Rectal smooth muscle tissue (tissue), 1 donor: ENCODE measurements around the gene NAALADL2.

ENCODE experiments used
- H3K27ac ChIP-seq: one replicate; pipeline ENCODE4 v1.7.0; 2013; ENCODE audit warnings: low read depth, low read length, inconsistent platforms
- H3K27me3 ChIP-seq: one replicate; pipeline ENCODE4 v1.7.0; 2013; ENCODE audit warnings: low read length; ENCODE audit not compliant: control insufficient read depth, insufficient read depth
- H3K36me3 ChIP-seq: one replicate; pipeline ENCODE4 v1.7.0; 2013; ENCODE audit warnings: low read length; ENCODE audit not compliant: control insufficient read depth, insufficient read depth
- H3K4me1 ChIP-seq: one replicate; pipeline ENCODE4 v1.7.0; 2013; ENCODE audit warnings: low read length; ENCODE audit not compliant: control insufficient read depth, insufficient read depth
- H3K4me3 ChIP-seq: one replicate; pipeline ENCODE4 v1.7.0; 2013; ENCODE audit warnings: low read length
- H3K9ac ChIP-seq: one replicate; pipeline ENCODE4 v1.7.0; 2013; ENCODE audit warnings: low read length

The NAALADL2 gene

GRCh38 chr3:175179055-175179454, 319.9 kb downstream of the NAALADL2 start:
- no peak overlapping the region for H3K9ac ChIP-seq
- no peaks in the 10 kb centered on the region for H3K36me3 ChIP-seq
- no peaks in the 10 kb centered on the region for H3K4me1 ChIP-seq
- H3K27ac ChIP-seq, result no peak overlapping the region
- no peak overlapping the region for H3K4me3 ChIP-seq
- H3K27me3 ChIP-seq, result no peaks in the 10 kb centered on the region

- Histone ChIP-seq H3K4me3 (no peak overlapping the region), H3K27me3 (no peaks in the 10 kb centered on the region), H3K27ac (no peak overlapping the region), H3K4me1 (no peaks in the 10 kb centered on the region), H3K36me3 (no peaks in the 10 kb centered on the region), H3K9ac (no peak overlapping the region)
These were observed 325.3 kb downstream of the NAALADL2 start for GRCh38 chr3:175184392-175184791.

- no peaks in the 10 kb centered on the region for H3K4me1 ChIP-seq
- H3K4me3 ChIP-seq, result no peak overlapping the region
- H3K9ac ChIP-seq, result no peak overlapping the region
These were observed 326.8 kb downstream of the NAALADL2 start for GRCh38 chr3:175185903-175186302.

DNA sequence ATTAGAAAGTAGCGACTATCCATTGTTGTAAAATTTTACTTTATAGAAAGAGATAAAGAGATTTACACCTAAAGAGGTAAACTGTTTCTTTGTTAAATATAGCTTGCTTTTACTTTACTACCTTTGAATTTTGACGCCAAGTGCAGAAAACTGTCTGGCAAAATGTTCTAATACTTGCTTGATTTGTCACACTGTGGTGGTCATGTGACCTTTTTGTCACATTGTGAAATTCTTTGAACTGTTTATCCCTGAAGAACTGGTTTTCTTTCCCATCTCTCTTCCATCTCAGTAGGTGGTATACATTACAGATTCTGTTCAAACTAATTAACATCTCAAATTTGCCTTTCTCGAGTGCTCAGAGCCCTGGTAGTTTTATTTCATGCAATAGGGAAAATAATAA, 327.4 kb downstream of the NAALADL2 start:
- no peak overlapping the region for H3K27ac ChIP-seq
- H3K27me3 ChIP-seq, result no peaks in the 10 kb centered on the region
- H3K36me3 ChIP-seq, result no peaks in the 10 kb centered on the region
- H3K9ac ChIP-seq, result no peak overlapping the region
- H3K4me1 ChIP-seq, result no peaks in the 10 kb centered on the region
- H3K4me3 ChIP-seq, result no peak overlapping the region

More at GRCh38 chr3:175185903-175186302, 326.8 kb downstream of the NAALADL2 start:
- Histone ChIP-seq H3K27me3 (no peaks in the 10 kb centered on the region), H3K27ac (no peak overlapping the region), H3K36me3 (no peaks in the 10 kb centered on the region)

DNA sequence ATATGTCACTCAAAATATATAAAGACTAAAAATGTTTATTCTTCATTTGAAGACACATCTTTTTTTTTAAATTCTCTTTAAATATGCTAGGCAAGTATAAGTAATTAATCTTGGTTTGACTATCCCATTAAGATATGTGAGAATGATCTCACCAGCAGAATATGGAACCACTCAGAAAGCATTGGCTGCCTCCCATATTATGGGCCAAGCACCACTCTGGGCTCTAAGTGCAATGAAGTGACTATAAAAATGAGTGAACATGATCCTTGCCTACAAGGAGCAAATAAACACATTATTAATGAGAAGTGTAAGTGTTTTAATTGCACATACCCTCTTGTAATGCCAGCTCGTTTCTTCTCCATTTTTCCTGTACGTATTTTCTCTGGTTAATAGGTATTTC, 328.5 kb downstream of the NAALADL2 start:
- no peaks in the 10 kb centered on the region for H3K27me3 ChIP-seq
- no peak overlapping the region for H3K9ac ChIP-seq
- H3K27ac ChIP-seq, result no peak overlapping the region
- no peaks in the 10 kb centered on the region for H3K36me3 ChIP-seq
- no peak overlapping the region for H3K4me3 ChIP-seq
- H3K4me1 ChIP-seq, result no peaks in the 10 kb centered on the region

DNA sequence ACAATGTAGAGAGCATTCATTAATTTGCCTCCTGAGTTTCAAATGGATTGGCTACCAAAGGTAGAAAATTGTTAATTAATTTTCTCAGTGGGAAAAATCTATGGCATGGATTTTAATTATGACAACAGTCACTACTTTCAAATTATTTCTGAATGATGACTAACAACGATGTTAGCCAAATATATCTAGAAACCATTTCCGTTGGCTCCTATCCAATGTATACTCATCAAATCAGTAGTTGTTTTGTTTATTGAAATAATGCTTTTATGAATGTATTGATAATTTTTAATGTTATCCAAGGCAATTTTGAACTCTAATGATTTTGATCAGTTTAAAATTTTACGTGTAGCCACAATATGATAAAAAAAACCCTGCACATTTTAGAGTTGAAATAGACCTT, 333.4 kb downstream of the NAALADL2 start:
- Histone ChIP-seq H3K36me3 (no peaks in the 10 kb centered on the region), H3K4me3 (no peak overlapping the region), H3K27me3 (no peaks in the 10 kb centered on the region), H3K9ac (no peak overlapping the region), H3K27ac (no peak overlapping the region), H3K4me1 (no peaks in the 10 kb centered on the region)

DNA sequence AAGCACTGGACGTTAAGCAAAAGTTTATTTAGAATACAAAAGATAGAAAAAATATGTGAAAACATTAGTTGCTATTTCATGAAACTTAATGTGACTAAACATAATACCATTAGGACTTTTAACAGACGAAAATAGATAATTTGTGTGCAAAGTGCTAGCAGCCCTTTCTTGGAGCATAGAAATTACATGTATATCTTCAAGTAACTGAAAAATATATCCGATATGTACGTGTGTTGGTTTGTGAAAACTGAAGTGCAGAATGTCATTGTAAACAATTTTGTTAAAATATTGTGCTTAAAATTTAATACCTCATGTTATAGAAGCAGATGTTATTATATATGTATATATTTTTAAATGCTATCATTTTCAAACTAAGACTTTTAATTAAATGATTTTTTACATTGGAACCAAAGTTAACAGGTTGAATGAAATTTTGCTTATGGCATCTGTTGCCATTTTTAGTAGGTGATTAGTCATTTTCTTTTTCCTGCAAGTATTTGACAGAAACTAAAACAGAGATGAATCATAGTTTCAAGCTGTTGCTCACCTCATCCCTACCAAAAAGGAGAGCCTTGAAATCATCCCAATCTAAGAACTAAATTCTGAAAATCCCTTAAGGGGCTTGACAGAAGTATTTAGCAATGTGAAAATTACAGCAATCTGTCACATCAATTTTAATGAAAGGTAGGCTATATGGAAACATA, 334.8 kb downstream of the NAALADL2 start:
- no peaks in the 10 kb centered on the region for H3K4me1 ChIP-seq
- no peak overlapping the region for H3K9ac ChIP-seq
- H3K27ac ChIP-seq, result no peak overlapping the region
- no peaks in the 10 kb centered on the region for H3K36me3 ChIP-seq
- no peaks in the 10 kb centered on the region for H3K27me3 ChIP-seq
- H3K4me3 ChIP-seq, result no peak overlapping the region

DNA sequence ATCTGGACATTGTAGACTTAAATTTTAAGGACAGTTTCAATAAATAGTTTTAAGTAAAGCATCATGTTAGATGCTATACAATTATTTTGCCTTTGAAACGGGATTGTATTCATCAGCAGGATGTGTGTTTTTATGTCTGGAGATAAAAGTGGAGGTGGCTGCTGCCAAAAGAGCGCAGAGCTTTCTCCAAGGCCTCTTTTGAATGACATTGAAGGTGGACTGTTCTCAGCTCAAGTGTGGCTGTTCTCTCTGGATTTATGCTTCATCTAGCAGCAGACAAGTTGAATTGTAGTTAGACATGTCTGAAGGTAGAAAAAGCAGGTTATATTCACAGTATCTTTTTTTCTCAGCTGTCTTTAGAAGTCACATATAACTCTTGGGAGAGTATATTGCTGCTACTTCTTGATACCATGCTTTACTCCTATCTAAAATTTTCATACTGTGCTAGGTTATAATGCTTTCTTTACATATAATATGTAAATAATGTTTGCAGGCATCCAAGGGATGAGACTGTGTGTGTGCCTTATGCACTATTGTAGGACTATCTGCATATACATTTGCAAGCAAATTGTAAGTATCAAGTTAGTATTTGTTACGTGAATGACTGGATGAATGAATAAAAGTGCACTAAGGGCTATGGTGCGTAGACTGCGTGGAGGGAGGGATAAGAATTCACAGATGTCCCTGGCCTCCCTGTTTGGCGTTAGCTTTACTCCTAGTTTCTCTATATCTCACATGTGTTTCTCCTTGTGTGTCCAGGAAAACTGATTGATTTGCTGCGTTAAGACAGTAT, 340.1 kb downstream of the NAALADL2 start:
- Histone ChIP-seq H3K27ac (no peak overlapping the region), H3K36me3 (no peaks in the 10 kb centered on the region), H3K4me3 (no peak overlapping the region), H3K27me3 (no peaks in the 10 kb centered on the region), H3K4me1 (no peaks in the 10 kb centered on the region), H3K9ac (no peak overlapping the region)

DNA sequence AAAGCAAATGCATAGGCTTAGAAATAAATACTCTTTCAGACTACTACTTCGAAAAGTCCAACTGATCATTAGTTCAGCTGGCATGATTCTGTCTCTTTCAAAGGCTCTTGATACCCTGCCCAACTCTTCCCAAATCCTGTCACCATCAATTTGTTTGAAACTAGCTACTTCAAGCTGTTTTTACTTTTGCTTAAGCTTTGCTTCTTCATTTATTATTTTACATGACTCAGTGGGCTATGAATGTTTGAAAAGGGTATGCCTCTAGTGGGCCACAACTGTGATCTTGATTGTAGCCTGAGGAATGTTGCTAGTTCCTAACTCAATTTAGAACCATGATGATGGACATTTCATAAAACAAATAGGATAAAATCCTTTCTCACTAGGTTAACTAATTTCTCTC, 340.8 kb downstream of the NAALADL2 start:
- Histone ChIP-seq H3K4me1 (no peaks in the 10 kb centered on the region), H3K27ac (no peak overlapping the region), H3K4me3 (no peak overlapping the region), H3K36me3 (no peaks in the 10 kb centered on the region), H3K27me3 (no peaks in the 10 kb centered on the region), H3K9ac (no peak overlapping the region)

DNA sequence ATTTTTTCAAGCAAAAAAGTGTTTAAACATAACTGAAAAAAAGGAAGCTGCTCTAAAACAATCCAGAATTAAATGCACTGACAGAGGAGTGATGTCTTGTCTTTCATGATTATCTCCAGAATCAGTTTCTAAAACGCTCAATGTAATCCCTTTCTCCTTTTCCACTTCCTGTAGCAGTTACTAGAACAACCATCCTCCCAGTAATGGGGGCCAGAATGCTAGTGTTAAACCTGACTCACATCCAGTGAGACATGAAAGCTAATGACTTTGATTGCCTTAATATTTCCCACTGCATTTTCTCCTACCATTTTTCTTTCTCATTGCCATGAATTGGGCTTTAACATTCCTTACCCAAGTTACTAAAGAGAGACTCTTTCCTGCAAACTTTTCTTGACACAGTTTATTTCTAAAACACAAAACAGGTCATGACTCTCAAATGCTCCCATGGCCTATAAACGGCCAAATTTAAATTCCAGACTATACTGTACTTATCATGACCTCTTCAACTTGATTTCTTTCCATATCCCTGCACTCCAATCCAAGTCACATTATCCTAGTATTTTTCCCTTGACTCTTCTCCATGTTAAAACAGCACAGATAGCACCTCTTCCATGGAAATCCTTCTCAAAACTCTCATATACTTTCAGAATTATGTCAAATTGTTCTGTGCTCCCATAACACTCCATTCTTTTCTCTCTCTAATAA, 341.4 kb downstream of the NAALADL2 start:
- no peaks in the 10 kb centered on the region for H3K4me1 ChIP-seq
- H3K36me3 ChIP-seq, result no peaks in the 10 kb centered on the region
- no peak overlapping the region for H3K27ac ChIP-seq
- H3K4me3 ChIP-seq, result no peak overlapping the region
- no peak overlapping the region for H3K9ac ChIP-seq
- H3K27me3 ChIP-seq, result no peaks in the 10 kb centered on the region

DNA sequence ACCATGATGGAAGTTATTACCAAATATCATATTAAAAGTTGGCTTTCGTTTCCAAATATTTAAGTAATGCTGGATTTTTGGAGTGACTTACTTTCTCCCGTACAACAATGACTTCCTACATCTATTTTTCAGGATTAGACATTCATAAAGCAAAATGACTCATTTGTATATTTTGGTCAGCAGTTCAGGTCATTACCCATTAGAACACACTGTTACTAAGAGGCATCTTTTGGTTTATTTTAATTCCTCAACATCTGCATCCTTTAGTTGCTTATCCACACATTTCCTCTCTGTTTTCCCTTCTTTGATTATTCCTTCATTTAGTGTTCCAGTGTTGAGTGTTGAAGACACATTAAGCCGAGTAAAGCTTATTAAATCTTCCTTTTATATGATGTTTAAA, 348.2 kb downstream of the NAALADL2 start:
- Histone ChIP-seq H3K4me1 (no peaks in the 10 kb centered on the region), H3K36me3 (no peaks in the 10 kb centered on the region), H3K9ac (no peak overlapping the region), H3K4me3 (no peak overlapping the region), H3K27ac (no peak overlapping the region), H3K27me3 (no peaks in the 10 kb centered on the region)

DNA sequence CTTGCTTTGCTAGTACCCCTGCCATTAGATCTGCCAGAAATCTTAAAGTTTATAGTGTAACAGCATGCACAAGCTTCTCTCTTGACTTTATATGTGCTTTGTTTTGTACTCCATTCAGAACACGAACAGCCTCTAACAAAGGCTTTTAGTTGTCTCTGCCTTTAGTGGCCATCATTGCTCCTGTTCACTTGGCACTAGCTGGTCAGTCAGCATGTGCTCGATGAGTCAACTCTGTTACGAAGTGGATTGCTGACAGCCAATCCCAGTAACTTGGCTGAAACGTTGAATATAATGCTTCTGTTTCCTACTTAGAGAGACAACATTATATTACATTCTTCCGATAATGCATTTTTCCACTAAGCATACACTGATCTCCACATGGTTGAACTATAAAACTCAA, 349.2 kb downstream of the NAALADL2 start:
- Histone ChIP-seq H3K4me3 (no peak overlapping the region), H3K27ac (no peak overlapping the region), H3K4me1 (no peaks in the 10 kb centered on the region), H3K9ac (no peak overlapping the region), H3K36me3 (no peaks in the 10 kb centered on the region), H3K27me3 (no peaks in the 10 kb centered on the region)
